GM12892 (cell line): Measurements from ENCODE around the gene RBM5.

Experiments used
- DNase-seq: peaks from one replicate; pipeline ENCODE4 v3.0.0; 2011; ENCODE audit not compliant: insufficient read length
- FAIRE-seq: peaks from 2 replicates; lab custom pipeline; 2011; peaks lifted over from hg19 to GRCh38; lab: Jason Lieb, UNC
- POLR2A ChIP-seq: IDR thresholded peaks from 2 replicates; pipeline ENCODE4 v1.6.1; 2011; ENCODE audit warnings: low read depth, low read length, control low read depth
- POLR2AphosphoS5 ChIP-seq: IDR thresholded peaks from 2 replicates; pipeline ENCODE4 v1.6.1; 2011; ENCODE audit warnings: low read depth, low read length, control low read depth
- TAF1 ChIP-seq: IDR thresholded peaks from 2 replicates; pipeline ENCODE4 v1.6.1; 2011; ENCODE audit warnings: low read depth, mild to moderate bottlenecking, control low read depth, low read length, borderline replicate concordance

RBM5 gene

GRCh38 chr3:50133283-50133615, 44.5 kb downstream of the RBM5 start:
- no peak for TF ChIP-seq POLR2AphosphoS5
- TF ChIP-seq POLR2A = no peak
- TF ChIP-seq TAF1 = no peak
- DNase-seq = no peak

DNA sequence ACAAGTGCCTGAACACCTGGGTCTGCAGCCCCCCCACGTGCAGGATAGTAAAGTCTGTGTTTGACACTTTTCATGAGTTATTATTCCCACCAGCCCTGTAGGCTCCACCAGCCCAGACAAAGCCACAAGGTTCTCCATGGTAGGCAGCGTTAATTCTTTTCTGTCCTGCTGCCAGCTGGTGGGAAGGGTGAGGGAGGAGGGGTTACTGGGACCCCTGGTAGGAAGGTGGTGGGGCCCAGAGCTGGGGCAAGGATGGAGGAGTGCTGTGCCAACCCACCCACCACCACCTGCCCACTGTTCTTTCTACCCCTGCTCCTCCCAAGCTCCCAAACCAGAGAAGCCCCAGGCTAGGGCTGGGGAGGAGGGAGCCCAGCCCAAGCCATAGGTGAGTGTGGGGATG, 45.6 kb downstream of the RBM5 start:
- DNase-seq = no peak
- TF ChIP-seq TAF1 (no peak), POLR2AphosphoS5 (no peak), POLR2A (no peak)
- no peak for FAIRE-seq

More at GRCh38 chr3:50133283-50133615, 44.5 kb downstream of the RBM5 start:
- FAIRE-seq = no peak

GRCh38 chr3:50135964-50136363, 47.2 kb downstream of the RBM5 start:
- no peak for DNase-seq
- FAIRE-seq = no peak
- TF ChIP-seq TAF1 (no peak), POLR2A (no peak), POLR2AphosphoS5 (no peak)

- FAIRE-seq = peak; percentile 5
- no peak for DNase-seq
- TF ChIP-seq POLR2AphosphoS5 (no peak), POLR2A (no peak), TAF1 (no peak)
Observed at GRCh38 chr3:50136714-50137405, 48.1 kb downstream of the RBM5 start.

DNA sequence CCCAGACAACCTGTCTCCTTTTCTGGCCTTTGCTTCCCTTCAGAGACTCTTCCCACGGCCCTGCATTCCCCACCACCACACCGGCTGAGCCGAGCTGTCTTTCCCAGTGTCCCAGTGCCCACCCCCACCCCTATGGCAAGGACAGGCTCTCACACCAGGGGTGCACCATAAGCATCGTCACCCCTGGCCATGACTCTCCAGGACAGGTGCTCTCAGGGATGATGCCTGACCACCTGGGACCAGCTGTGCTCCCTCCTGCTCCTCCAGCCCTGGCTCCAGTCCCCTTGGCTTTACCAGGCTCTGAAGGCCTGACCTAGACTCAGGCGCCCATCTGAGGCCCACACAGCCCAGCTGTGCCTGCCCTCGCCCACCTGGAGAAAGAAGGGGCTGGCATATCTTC, 48.8 kb downstream of the RBM5 start:
- TF ChIP-seq TAF1 (no peak), POLR2A (no peak), POLR2AphosphoS5 (no peak)
- DNase-seq = no peak
- no peak for FAIRE-seq

DNA sequence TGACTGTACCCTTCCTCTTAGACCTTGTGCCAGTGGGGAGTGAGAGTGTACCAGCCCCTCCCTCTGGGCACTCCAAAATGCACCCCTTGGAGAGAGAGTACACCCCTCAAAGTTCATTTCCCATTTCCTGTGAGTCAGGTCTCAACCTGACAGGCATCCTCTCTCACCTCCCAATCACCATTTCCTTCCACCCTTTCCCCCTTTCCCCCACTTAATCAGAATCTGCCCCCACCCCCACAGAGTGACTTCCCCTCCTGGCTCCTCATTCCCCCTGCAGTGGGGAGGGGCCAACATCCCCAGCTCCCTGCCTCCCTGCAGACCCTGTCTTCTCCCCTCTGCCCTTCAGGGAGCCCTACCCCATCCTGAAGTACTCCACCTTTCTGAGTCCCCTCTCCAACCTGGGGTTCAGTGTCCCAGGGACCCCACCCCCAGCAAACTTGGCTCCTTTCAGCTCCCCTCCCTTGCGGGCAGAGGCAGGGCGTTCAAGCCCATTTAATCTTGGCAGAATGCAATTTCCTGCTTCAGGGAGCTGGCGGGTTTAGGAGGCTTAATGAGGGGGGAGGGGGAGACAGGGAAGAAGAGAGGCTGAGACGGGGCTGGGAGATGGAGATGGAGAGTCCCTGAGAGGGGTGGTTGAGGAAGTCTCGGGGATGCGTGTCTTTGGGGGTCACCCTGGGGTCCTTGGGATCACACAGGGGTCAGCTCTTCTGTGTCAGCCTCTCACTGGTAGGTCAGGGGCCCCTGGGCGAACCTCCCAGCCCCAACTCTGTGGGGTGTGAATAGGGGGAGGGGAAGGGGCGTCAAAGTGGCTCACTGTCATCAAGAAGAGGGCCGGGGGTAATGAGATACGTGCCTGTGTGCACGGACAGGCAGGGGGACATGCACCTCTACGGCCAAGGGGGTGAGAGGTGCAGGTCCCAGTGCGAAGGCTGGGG, 49.8 kb downstream of the RBM5 start:
- FAIRE-seq (no peak), DNase-seq (no peak)
- TF ChIP-seq POLR2A (no peak), POLR2AphosphoS5 (no peak), TAF1 (no peak)

GRCh38 chr3:50139308-50139707, 50.6 kb downstream of the RBM5 start:
- no peak for TF ChIP-seq TAF1
- no peak for TF ChIP-seq POLR2A
- no peak for TF ChIP-seq POLR2AphosphoS5
- FAIRE-seq (no peak), DNase-seq (no peak)

- FAIRE-seq (no peak), DNase-seq (no peak)
- TF ChIP-seq POLR2AphosphoS5 = no peak
Observed at GRCh38 chr3:50139718-50140423, 51.2 kb downstream of the RBM5 start.

GRCh38 chr3:50140990-50141389, 52.3 kb downstream of the RBM5 start:
- FAIRE-seq = no peak

GRCh38 chr3:50146316-50146901, 57.7 kb downstream of the RBM5 start:
- no peak for DNase-seq
- no peak for FAIRE-seq
- TF ChIP-seq POLR2A (no peak), TAF1 (no peak), POLR2AphosphoS5 (no peak)

More at GRCh38 chr3:50140990-50141389, 52.3 kb downstream of the RBM5 start:
- no peak for DNase-seq
- TF ChIP-seq TAF1 (no peak), POLR2AphosphoS5 (no peak), POLR2A (no peak)

- FAIRE-seq (no peak), DNase-seq (no peak)
- TF ChIP-seq TAF1 = no peak
Observed at GRCh38 chr3:50147016-50147415, 58.3 kb downstream of the RBM5 start.

DNA sequence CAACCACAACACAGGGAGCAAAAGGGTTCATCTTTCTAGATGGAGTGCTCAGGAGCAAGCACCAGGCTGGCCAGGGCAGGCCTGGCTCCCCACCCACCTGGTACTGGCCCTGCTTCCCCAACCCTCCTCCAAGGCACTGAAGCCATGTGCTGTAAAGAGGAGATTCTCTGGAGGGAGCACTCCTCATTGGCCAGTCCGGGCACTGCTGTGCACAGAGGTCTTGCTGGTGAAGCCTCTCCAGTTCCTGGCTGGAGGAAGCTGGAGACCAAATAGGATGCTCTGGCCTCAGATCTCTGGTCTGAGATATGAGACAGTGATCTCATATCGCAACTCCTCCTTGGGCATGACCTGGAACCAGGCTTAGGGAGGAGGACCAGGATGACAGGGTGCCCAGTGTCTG, 58.7 kb downstream of the RBM5 start:
- DNase-seq (no peak), FAIRE-seq (no peak)
- TF ChIP-seq POLR2AphosphoS5 (no peak), POLR2A (no peak), TAF1 (no peak)

GRCh38 chr3:50147861-50148260, 59.1 kb downstream of the RBM5 start:
- TF ChIP-seq POLR2A = no peak
- no peak for TF ChIP-seq POLR2AphosphoS5
- TF ChIP-seq TAF1 = no peak
- DNase-seq = no peak
- FAIRE-seq = no peak
